ENCODE data around the gene TPGS1.
A peak's percentile ranks its signal among the peaks of the same experiment; 100 is the strongest.

Gene TPGS1

DNA sequence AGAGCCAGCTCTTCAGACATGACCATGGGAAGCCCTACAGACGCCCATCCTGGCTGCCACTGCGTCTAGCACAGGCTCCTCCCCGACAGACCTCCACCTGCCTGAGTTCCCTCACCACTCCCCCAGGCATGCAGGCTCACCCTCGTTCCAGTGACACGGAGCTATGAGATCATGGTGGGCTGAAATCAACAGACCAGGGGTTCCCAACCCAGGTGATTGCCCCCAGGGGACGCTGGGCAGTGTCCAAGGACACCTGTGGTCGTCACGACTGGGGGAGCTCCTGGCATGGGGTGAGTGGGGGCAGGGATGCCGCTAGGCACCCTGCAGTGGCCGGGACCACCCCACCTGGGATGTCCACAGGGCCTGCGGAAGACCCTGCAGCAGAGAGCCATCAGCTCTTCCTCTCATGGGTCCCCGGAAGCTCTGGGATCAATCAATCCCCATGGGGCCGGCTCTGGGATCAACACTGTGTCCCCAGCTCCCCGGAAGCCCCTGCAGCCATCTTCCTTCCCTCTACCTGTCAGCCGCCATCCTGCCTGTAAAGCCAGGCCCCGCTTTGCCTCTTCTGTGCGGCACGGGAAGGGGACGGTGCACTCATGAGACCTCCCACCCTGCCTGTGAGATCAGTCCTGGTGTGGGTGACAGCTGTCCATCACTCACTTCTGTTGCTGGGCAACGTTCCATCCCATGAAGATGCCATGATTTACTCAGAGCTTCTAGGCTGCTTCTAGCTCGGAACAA is 23.8 kb upstream of the TPGS1 start:
- DNase-seq = no peak
- no peak for TF ChIP-seq POLR2A (IDR thresholded peaks at IDR 0.05; ENCODE audit: low read length)

DNA sequence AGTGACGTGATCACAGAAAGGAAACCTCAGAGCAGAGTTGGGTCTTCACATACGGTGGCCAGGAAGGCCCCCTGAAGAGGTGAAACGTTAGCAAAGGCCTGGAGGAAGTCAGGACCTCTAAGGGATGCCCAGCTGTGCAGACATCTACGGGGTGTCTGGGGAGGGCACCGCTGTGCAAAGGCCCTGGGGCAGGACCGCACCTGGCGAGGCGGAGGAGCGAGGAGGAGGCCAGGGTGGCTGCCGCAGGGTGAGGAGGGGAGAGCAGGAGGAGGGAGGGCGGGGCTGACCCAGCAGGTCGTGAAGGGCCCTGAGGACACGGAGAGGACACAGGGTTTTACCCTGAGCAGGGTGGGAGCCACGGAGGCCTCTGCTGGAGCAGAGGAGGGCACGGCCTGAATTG is 22.8 kb upstream of the TPGS1 start:
- TF ChIP-seq POLR2A (IDR thresholded peaks at IDR 0.05; ENCODE audit: low read length) (no peak), GATA1 (IDR thresholded peaks at IDR 0.05; ENCODE audit: low read depth, low read length) (no peak)
- no peak for DNase-seq

DNA sequence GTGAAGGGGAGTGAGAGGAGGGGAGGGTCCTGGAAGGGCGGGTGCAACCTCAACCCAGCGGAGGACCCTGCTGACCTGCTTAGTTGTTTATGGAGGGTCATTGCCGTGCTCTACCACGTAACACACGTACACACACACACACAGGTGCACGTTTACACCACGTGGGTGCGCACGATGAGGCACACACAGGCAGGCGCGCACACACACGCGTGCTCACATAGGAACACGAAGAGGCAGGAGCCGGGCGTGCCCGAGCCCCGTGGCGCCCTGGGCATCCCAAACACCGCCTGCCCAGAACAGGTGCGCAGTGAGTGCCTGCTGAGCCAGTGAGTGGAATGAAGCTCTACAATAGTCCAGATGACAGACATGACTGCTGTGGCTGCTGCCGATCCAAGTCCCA is 22.2 kb upstream of the TPGS1 start:
- TF ChIP-seq POLR2A (IDR thresholded peaks at IDR 0.05; ENCODE audit: low read length) (no peak), GATA1 (IDR thresholded peaks at IDR 0.05; ENCODE audit: low read depth, low read length) (no peak)
- DNase-seq = no peak

DNA sequence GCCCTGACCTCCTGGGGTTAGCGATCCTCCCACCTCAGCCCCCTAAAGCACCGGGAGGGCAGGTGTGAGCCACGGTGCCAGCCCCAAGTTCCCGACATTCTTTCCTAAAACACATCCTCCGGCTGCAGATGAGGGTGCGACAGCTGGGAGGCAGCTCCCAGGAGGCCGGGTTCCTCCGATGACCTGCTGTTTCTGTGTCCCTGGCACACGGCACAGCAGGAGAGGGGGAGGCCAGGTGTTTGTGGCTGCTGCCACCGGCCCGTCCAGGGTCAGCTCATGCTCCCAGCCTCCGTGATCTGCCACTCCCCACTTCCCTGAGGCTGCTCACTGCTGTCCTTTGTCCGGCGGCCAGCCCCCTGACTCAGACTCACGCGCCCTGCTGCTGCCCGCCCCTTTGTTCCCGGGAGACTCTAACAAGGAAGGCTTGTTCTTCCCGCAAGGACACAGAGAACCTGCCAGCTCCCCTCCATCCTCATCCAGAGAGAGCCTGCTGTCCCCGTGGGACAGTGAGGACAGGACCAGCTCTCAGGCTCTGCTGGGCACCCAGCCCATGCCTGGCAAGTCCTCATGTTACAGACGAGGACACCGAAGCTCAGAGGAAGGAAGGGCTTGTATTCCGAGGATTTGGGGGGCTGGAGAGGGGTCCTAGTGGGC is 21.6 kb upstream of the TPGS1 start:
- TF ChIP-seq GATA1 (IDR thresholded peaks at IDR 0.05; ENCODE audit: low read depth, low read length) (no peak), POLR2A (IDR thresholded peaks at IDR 0.05; ENCODE audit: low read length) (no peak)
- DNase-seq = no peak

GRCh38 chr19:488505-489417 is 18.5 kb upstream of the TPGS1 start:
- TF ChIP-seq POLR2A (IDR thresholded peaks at IDR 0.05; ENCODE audit: low read length) (peak; percentile 87), GATA1 (IDR thresholded peaks at IDR 0.05; ENCODE audit: low read depth, low read length) (no peak)

DNA sequence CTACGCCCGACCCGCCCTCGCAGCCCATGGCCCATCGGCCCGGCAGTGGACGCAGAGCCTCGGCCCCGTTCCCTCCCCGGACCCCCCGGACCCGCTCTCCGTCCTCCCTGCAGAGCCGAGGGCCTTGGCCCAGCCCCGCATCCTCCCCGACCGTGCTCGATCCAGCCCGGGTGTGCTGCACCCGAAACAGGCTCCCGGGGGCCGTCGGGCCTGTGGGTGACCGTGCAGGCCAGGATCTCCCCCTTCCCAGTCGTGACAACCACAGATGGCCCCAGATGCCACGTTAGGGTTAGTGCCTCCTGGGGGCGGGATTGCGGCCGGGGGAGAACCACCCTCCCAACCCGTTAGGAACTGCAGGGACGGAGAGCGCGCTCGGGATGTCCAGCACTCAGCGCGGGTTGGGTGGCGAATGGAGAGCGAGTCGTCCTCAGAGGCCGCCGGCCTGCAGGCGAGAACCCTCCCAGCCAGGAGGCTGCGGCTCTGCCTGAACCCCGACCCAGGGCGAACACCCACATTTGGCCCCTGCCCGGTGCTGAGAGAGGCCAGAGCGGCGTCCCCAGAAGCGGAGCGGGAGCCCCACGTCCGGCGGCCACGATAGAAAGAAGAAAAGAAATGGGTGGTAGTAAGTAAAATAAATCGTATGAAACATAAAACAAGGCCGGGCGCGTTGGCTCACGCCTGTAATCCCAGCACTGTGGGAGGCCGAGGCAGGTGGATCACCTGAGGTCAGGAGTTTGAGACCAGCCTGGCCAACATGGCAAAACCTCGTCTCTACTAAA is 17.7 kb upstream of the TPGS1 start:
- TF ChIP-seq GATA1 (IDR thresholded peaks at IDR 0.05; ENCODE audit: low read depth, low read length) = no peak
- no peak for TF ChIP-seq POLR2A (IDR thresholded peaks at IDR 0.05; ENCODE audit: low read length)
- peak; percentile 72 to 73 for DNase-seq

More at GRCh38 chr19:488505-489417, 18.5 kb upstream of the TPGS1 start:
- peak; percentile 97 to 98 for DNase-seq

- peak; percentile 70 to 72 for DNase-seq
- no peak for TF ChIP-seq GATA1 (IDR thresholded peaks at IDR 0.05; ENCODE audit: low read depth, low read length)
- TF ChIP-seq POLR2A (IDR thresholded peaks at IDR 0.05; ENCODE audit: low read length) = no peak
Measured at GRCh38 chr19:491146-491741, 16.1 kb upstream of the TPGS1 start.

DNA sequence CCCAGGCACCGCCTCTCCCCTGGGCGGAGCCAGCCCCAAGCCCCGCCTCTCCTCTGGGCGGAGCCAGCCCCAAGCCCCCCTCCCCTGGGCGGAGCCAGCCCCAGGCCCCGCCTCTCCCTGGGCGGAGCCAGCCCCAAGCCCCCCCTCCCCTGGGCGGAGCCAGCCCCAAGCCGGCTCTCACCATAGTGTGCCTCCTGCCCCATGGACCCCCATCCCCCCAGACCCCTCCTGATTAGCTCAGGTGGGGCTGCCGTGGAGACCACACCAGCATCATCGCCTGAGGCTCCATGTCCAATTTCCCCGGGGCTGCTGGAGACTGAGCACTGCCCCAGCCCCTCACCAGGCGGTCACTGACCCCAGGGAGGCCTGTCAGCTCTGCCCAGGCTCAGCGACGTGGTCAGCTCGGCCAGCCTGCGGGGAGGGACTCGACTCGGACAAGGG is 15.2 kb upstream of the TPGS1 start:
- TF ChIP-seq GATA1 (IDR thresholded peaks at IDR 0.05; ENCODE audit: low read depth, low read length) = no peak
- TF ChIP-seq POLR2A (IDR thresholded peaks at IDR 0.05; ENCODE audit: low read length) = no peak
- DNase-seq = peak; percentile 68 to 75

- no peak for TF ChIP-seq GATA1 (IDR thresholded peaks at IDR 0.05; ENCODE audit: low read depth, low read length)
- TF ChIP-seq POLR2A (IDR thresholded peaks at IDR 0.05; ENCODE audit: low read length) = no peak
- no peak for DNase-seq
Measured at GRCh38 chr19:493391-494170, 13.7 kb upstream of the TPGS1 start.

- TF ChIP-seq GATA1 (IDR thresholded peaks at IDR 0.05; ENCODE audit: low read depth, low read length) (no peak), POLR2A (IDR thresholded peaks at IDR 0.05; ENCODE audit: low read length) (no peak)
- DNase-seq = peak; percentile 46 to 49
Measured at GRCh38 chr19:494171-495080, 12.9 kb upstream of the TPGS1 start.

- DNase-seq = no peak
- TF ChIP-seq GATA1 (IDR thresholded peaks at IDR 0.05; ENCODE audit: low read depth, low read length) = no peak
- no peak for TF ChIP-seq POLR2A (IDR thresholded peaks at IDR 0.05; ENCODE audit: low read length)
Measured at GRCh38 chr19:495081-495401, 12.3 kb upstream of the TPGS1 start.
